H1 (cell line): ENCODE data around the gene NEUROD1. TPM values are rescaled to one million over a fixed set of nuclear protein-coding genes. Genes with fewer than 3 reads are reported as not detected.

Source experiments
- CTCF ChIA-PET: fragments of 300-600 bp; sonication (Branson Sonifier 250); formaldehyde crosslinking; loops from one replicate; lab custom pipeline; 2021; ENCODE audit not compliant: partially characterized antibody; lab: Charles Lee
- POLR2A ChIA-PET: fragments of 300-600 bp; sonication (Branson Sonifier 250); formaldehyde crosslinking; loops from one replicate; lab custom pipeline; 2021; ENCODE audit warnings: inconsistent platforms; ENCODE audit not compliant: partially characterized antibody; lab: Charles Lee
- DNase-seq, 2 experiments: peaks; one replicate each; pipeline versions ENCODE4 v3.0.0 to v3.0.0-alpha.2; 2010 to 2022; ENCODE audit warnings: low spot score in 2 of 2, low read depth in 1 of 2, mixed read lengths in 1 of 2
- FAIRE-seq: peaks from 2 replicates; lab custom pipeline; 2011; peaks lifted over from hg19 to GRCh38; lab: Jason Lieb, UNC
- H2AFZ ChIP-seq: 2 replicates; pipeline ENCODE4 v1.8.1; 2012; ENCODE audit warnings: low read length, inconsistent platforms
- H2AK5ac ChIP-seq: 2 replicates; pipeline ENCODE4 v1.6.1; 2013; ENCODE audit warnings: low read depth, low read length
- H2BK120ac ChIP-seq: replicated peaks from 2 replicates; pipeline ENCODE3; 2013; ENCODE audit warnings: low read depth, low read length, inconsistent platforms
- H2BK12ac ChIP-seq: 2 replicates; pipeline ENCODE4 v1.6.1; 2013; ENCODE audit warnings: low read depth, low read length
- H2BK15ac ChIP-seq: 2 replicates; pipeline ENCODE4 v1.6.1; 2013; ENCODE audit warnings: low read length
- H2BK20ac ChIP-seq: 2 replicates; pipeline ENCODE4 v1.6.1; 2013; ENCODE audit warnings: low read length
- H2BK5ac ChIP-seq: 2 replicates; pipeline ENCODE4 v1.6.1; 2013; ENCODE audit warnings: low read depth, low read length
- H3K14ac ChIP-seq: 2 replicates; pipeline ENCODE4 v1.6.1; 2013; ENCODE audit warnings: inconsistent platforms; ENCODE audit not compliant: insufficient read length
- H3K18ac ChIP-seq: 2 replicates; pipeline ENCODE4 v1.6.1; 2013; ENCODE audit warnings: low read length; ENCODE audit errors: extremely low read depth
- H3K23ac ChIP-seq: 2 replicates; pipeline ENCODE4 v1.6.1; 2013; ENCODE audit warnings: inconsistent platforms; ENCODE audit not compliant: insufficient read length
- H3K23me2 ChIP-seq: 2 replicates; pipeline ENCODE4 v1.6.1; 2013; ENCODE audit warnings: low read depth, low read length
- H3K27ac ChIP-seq: 2 replicates; pipeline ENCODE4 v1.6.1; 2011; ENCODE audit warnings: low read depth, low read length, inconsistent platforms
- H3K27me3 ChIP-seq, 4 experiments: replicated peaks in 1 of 4; 1 replicate in 1 of 4; 2 replicates in 3 of 4; pipeline versions ENCODE4 v1.6.1 to v1.8.1; 2011 to 2013; ENCODE audit warnings: low read length in 3 of 4, mild to moderate bottlenecking in 3 of 4, inconsistent platforms in 2 of 4, mixed read lengths in 2 of 4, moderate library complexity in 1 of 4; ENCODE audit not compliant: control insufficient read depth in 3 of 4, insufficient read depth in 3 of 4; ENCODE audit errors: extremely low read depth in 1 of 4
- H3K36me3 ChIP-seq, 4 experiments: 2 replicates each; pipeline versions ENCODE4 v1.6.1 to v1.8.1; 2011 to 2013; ENCODE audit warnings: mild to moderate bottlenecking in 4 of 4, low read length in 3 of 4, moderate library complexity in 2 of 4, control low read depth in 1 of 4, inconsistent platforms in 1 of 4; ENCODE audit not compliant: insufficient read depth in 4 of 4, control insufficient read depth in 2 of 4
- H3K4ac ChIP-seq: replicated peaks from 2 replicates; pipeline ENCODE3; 2013; ENCODE audit warnings: low read length, low read depth, mixed read lengths, inconsistent platforms; ENCODE audit not compliant: insufficient read length
- H3K4me1 ChIP-seq, 4 experiments: replicated peaks in 1 of 4; 1 replicate in 1 of 4; 2 replicates in 3 of 4; pipeline versions ENCODE4 v1.6.1 to v1.8.1; 2011 to 2013; ENCODE audit warnings: low read length in 3 of 4, inconsistent platforms in 2 of 4, mixed read lengths in 1 of 4; ENCODE audit not compliant: insufficient read depth in 4 of 4, control insufficient read depth in 3 of 4
- H3K4me2 ChIP-seq, 2 experiments: 2 replicates each; pipeline versions ENCODE4 v1.6.1 to v1.8.1; 2011 to 2013; ENCODE audit warnings: low read depth in 2 of 2, low read length in 2 of 2, control low read depth in 1 of 2, inconsistent platforms in 1 of 2, mild to moderate bottlenecking in 1 of 2; ENCODE audit not compliant: insufficient read depth in 1 of 2
- H3K4me3 ChIP-seq, 4 experiments: fragments of 200-600, 300-600 bp in 1 of 4; sonication (generic), shearing (Covaris generic), sonication (Bioruptor Twin) in 1 of 4; 2 replicates each; pipeline versions ENCODE4 v1.5.1 to v1.8.1; 2011 to 2016; ENCODE audit warnings: low read length in 4 of 4, low read depth in 3 of 4, control low read depth in 2 of 4, inconsistent platforms in 2 of 4, mild to moderate bottlenecking in 2 of 4, mixed read lengths in 1 of 4, moderate library complexity in 1 of 4; ENCODE audit not compliant: insufficient read depth in 2 of 4; ENCODE audit errors: extremely low read depth in 1 of 4
- H3K56ac ChIP-seq: replicated peaks from 2 replicates; pipeline ENCODE3; 2013; ENCODE audit warnings: low read depth, mild to moderate bottlenecking, mixed read lengths, low read length, inconsistent platforms; ENCODE audit not compliant: insufficient read length
- H3K79me1 ChIP-seq: 2 replicates; pipeline ENCODE4 v1.6.1; 2013; ENCODE audit warnings: low read depth, low read length, control low read depth
- H3K79me2 ChIP-seq, 2 experiments: 2 replicates each; pipeline versions ENCODE4 v1.6.1 to v1.8.1; 2012 to 2013; ENCODE audit warnings: low read length in 2 of 2, mild to moderate bottlenecking in 2 of 2, inconsistent platforms in 1 of 2; ENCODE audit not compliant: insufficient read depth in 2 of 2, control insufficient read depth in 1 of 2
- H3K9ac ChIP-seq, 4 experiments: replicated peaks in 1 of 4; 1 replicate in 1 of 4; 2 replicates in 3 of 4; pipeline versions ENCODE4 v1.6.1 to v1.8.1; 2011 to 2013; ENCODE audit warnings: low read depth in 3 of 4, low read length in 3 of 4, control low read depth in 2 of 4, mild to moderate bottlenecking in 2 of 4, moderate library complexity in 2 of 4, inconsistent platforms in 1 of 4; ENCODE audit errors: extremely low read depth in 1 of 4
- H3K9me3 ChIP-seq, 2 experiments: 2 replicates each; pipeline versions ENCODE4 v1.6.1 to v1.8.1; 2012 to 2013; ENCODE audit warnings: mild to moderate bottlenecking in 2 of 2, moderate library complexity in 2 of 2, control low read depth in 1 of 2, inconsistent platforms in 1 of 2, low read depth in 1 of 2, low read length in 1 of 2, mixed read lengths in 1 of 2; ENCODE audit not compliant: insufficient read depth in 2 of 2
- H4K20me1 ChIP-seq, 2 experiments: replicated peaks in 1 of 2; 2 replicates each; pipeline versions ENCODE3 to v1.8.1; 2011 to 2013; ENCODE audit warnings: inconsistent platforms in 2 of 2, low read length in 2 of 2, mild to moderate bottlenecking in 1 of 2; ENCODE audit not compliant: insufficient read depth in 2 of 2, control insufficient read depth in 1 of 2
- H4K5ac ChIP-seq: 2 replicates; pipeline ENCODE4 v1.6.1; 2013; ENCODE audit warnings: low read length, low read depth, mixed read lengths, inconsistent platforms; ENCODE audit not compliant: insufficient read length
- H4K8ac ChIP-seq: 2 replicates; pipeline ENCODE4 v1.8.0; 2013; ENCODE audit warnings: mild to moderate bottlenecking, moderate library complexity, low read length, inconsistent platforms; ENCODE audit not compliant: insufficient read depth; ENCODE audit errors: extremely low read depth
- H4K91ac ChIP-seq: replicated peaks from 2 replicates; pipeline ENCODE3; 2013; ENCODE audit warnings: low read length, mixed read lengths, inconsistent platforms; ENCODE audit not compliant: insufficient read length
- ATF3 ChIP-seq: IDR thresholded peaks from 2 replicates; pipeline ENCODE4 v1.6.1; 2011; ENCODE audit warnings: low read depth, mild to moderate bottlenecking, low read length; ENCODE audit not compliant: insufficient read depth
- BRCA1 ChIP-seq: IDR thresholded peaks from 2 replicates; pipeline ENCODE4 v1.6.1; 2012; ENCODE audit warnings: low read depth, low read length, improper control_type of control experiment
- CHD1 ChIP-seq: IDR thresholded peaks from 2 replicates; pipeline ENCODE4 v1.6.1; 2012; ENCODE audit warnings: low read depth, low read length, improper control_type of control experiment
- NANOG ChIP-seq: IDR thresholded peaks from 2 replicates; pipeline ENCODE4 v1.6.1; 2011; ENCODE audit warnings: low read length, low read depth, mild to moderate bottlenecking, inconsistent platforms; ENCODE audit not compliant: insufficient read depth, poor library complexity, severe bottlenecking
- PHF8 ChIP-seq: fragments of 200-600 bp; sonication (generic); conservative IDR thresholded peaks from 2 replicates; pipeline ENCODE4 v1.7.1; 2012; ENCODE audit warnings: low read depth, mild to moderate bottlenecking, inconsistent platforms, low read length, moderate library complexity
- POLR2A ChIP-seq, 2 experiments: IDR thresholded peaks; 1 replicate in 1 of 2; 2 replicates in 1 of 2; pipeline ENCODE4 v1.6.1; 2011; ENCODE audit warnings: low read depth in 2 of 2, low read length in 2 of 2, mild to moderate bottlenecking in 2 of 2; ENCODE audit errors: control extremely low read depth in 1 of 2
- SIRT6 ChIP-seq: IDR thresholded peaks from one replicate; pipeline ENCODE4 v1.7.1; 2012; ENCODE audit warnings: low read length, inconsistent platforms
- SRF ChIP-seq: IDR thresholded peaks from 2 replicates; pipeline ENCODE4 v1.6.1; 2011; ENCODE audit warnings: mild to moderate bottlenecking, low read depth, low read length, moderate library complexity
- TBP ChIP-seq: IDR thresholded peaks from 2 replicates; pipeline ENCODE4 v1.6.1; 2011; ENCODE audit warnings: low read depth, low read length, improper control_type of control experiment
- TCF12 ChIP-seq: IDR thresholded peaks from 2 replicates; pipeline ENCODE4 v1.6.1; 2011; ENCODE audit warnings: low read depth, mild to moderate bottlenecking, low read length
- USF2 ChIP-seq: IDR thresholded peaks from 2 replicates; pipeline ENCODE4 v1.6.1; 2011; ENCODE audit warnings: low read length, improper control_type of control experiment
- WGBS, 2 experiments: shearing (Covaris generic) in 1 of 2; methylation state at CpG; one replicate each; pipeline versions ENCODE4 v1.1.6 to v1.1.7; 2013 to 2015; ENCODE audit warnings: low lambda C conversion rate in 2 of 2, mixed read lengths in 2 of 2, inconsistent platforms in 1 of 2, low coverage in 1 of 2, missing lambda C conversion rate in 1 of 2; ENCODE audit not compliant: insufficient replicate concordance in 2 of 2, insufficient coverage in 1 of 2, insufficient read length in 1 of 2; ENCODE audit errors: extremely low coverage in 1 of 2, missing lambda C conversion rate in 1 of 2; 5-methylcytosine and 5-hydroxymethylcytosine counted together
- polyA plus RNA-seq, 7 experiments: library from polyadenylated mRNA; depleted of rRNA in 3 of 7; stranded (reverse) in 5 of 7; unstranded in 2 of 7; fragments of >200 nt in 5 of 7; fragments of 200-250 nt in 2 of 7; gene quantifications; 1 replicate in 5 of 7; 2 replicates in 1 of 7; 4 replicates in 1 of 7; pipeline versions ENCODE4 v1.2.1 to v1.2.3, GENCODE V29; 2011 to 2013; ENCODE audit warnings: missing spikeins in 2 of 7, mixed read lengths in 2 of 7
- total RNA-seq: library from RNA; stranded (reverse); fragmentation: NEBNext Ultra II Directional; extraction: Animal tissue kit (Norgen Biotek cat#: 25700); gene quantifications from 2 replicates; pipeline ENCODE4 v1.2.1, GENCODE V29; 2021

Gene NEUROD1
- total and polyA plus RNA-seq, 2 of the 8 experiments (the other 6 are each of a cell fraction or from before 2014, with no cell fraction given), result 0.08 TPM; not detected in 1

GRCh38 chr2:181723731-181724130 lies 43.4 kb upstream of the NEUROD1 start:
- Histone ChIP-seq H2BK15ac (no peak overlapping the region), H4K20me1 (no peaks in the 10 kb centered on the region), H3K27ac (no peak overlapping the region), H2AK5ac (no peak overlapping the region), H3K4me1 (no peaks in the 10 kb centered on the region), H2BK20ac (no peak overlapping the region), H3K4me3 (no peak overlapping the region), H4K5ac (no peak overlapping the region), H3K9ac (no peak overlapping the region), H2BK120ac (no peak overlapping the region), H4K91ac (no peak overlapping the region), H3K79me1 (no peaks in the 10 kb centered on the region), H3K23ac (no peak overlapping the region), H3K56ac (no peak overlapping the region), H3K23me2 (no peaks in the 10 kb centered on the region), H4K8ac (no peak overlapping the region), H3K36me3 (no peaks in the 10 kb centered on the region), H3K27me3 (no peaks in the 10 kb centered on the region), H3K9me3 (peaks cover 0 to 3% of the 10 kb centered on the region in 2 experiments; a peak in 1 of 4 replicates), H2BK5ac (no peak overlapping the region), H3K4me2 (no peak overlapping the region), H3K18ac (no peak overlapping the region), H3K14ac (no peak overlapping the region), H3K4ac (no peak overlapping the region), H2BK12ac (no peak overlapping the region), H3K79me2 (no peaks in the 10 kb centered on the region), H2AFZ (no peak overlapping the region)
- 44% methylated on average over 2 of the region's 2 CpGs; no CpG with 5 or more reads in 1 of the 2 experiments for WGBS, 2 experiments
- DNase-seq (no peak), FAIRE-seq (no peak)
- CTCF ChIA-PET, result interaction anchor here (0.7 to 4.0 kb wide), 8 partner anchors 9 to 355 kb away, joined by 3 to 12 read pairs (median 4); no protein-coding TSS in a partner anchor
- TF ChIP-seq USF2 (no peak), PHF8 (no peak), TBP (no peak), SRF (no peak), POLR2A (IDR thresholded peaks at IDR 0.05; ENCODE audit: control extremely low read depth in 1 of 2, low read depth in 2 of 2, low read length in 2 of 2) (no peak), SIRT6 (no peak), NANOG (no peak), BRCA1 (no peak), TCF12 (no peak), ATF3 (no peak), CHD1 (no peak)
- POLR2A ChIA-PET, result no interaction called here
